Esophagus mucosa (tissue), 1 donor: Measurements from ENCODE around the gene EIF5. TPM values are rescaled to one million over a fixed set of nuclear protein-coding genes. Genes with fewer than 3 reads are reported as not detected.
A peak's percentile ranks its signal among the peaks of the same experiment; 100 is the strongest.

Source experiments
- ATAC-seq: fragments of 200-7000 bp; cut with Tn5 transposase; one replicate; pipeline ENCODE4 v1.9.1; 2020
- total RNA-seq: library from RNA; stranded (reverse); gene quantifications from one replicate; pipeline ENCODE4 v1.2.4, GENCODE V29; 2023
- donor health status: DM: yes; HTN: yes; CAD: no.

EIF5 gene
- total RNA-seq, 1 donor from 2014 or later, result 253 TPM

- ATAC-seq, result peak; percentile 98
Observed at GRCh38 chr14:103372552-103373304, 38.7 kb downstream of the EIF5 start.

- no peak for ATAC-seq
Observed at GRCh38 chr14:103374121-103374520, 40.1 kb downstream of the EIF5 start.

- peak; percentile 80 for ATAC-seq
Observed at GRCh38 chr14:103377522-103378037, 43.5 kb downstream of the EIF5 start.

GRCh38 chr14:103378038-103378854 lies 44.2 kb downstream of the EIF5 start:
- ATAC-seq, result no peak

GRCh38 chr14:103380719-103381377 lies 46.8 kb downstream of the EIF5 start:
- no peak for ATAC-seq

GRCh38 chr14:103382376-103382775 lies 48.3 kb downstream of the EIF5 start:
- ATAC-seq, result no peak

GRCh38 chr14:103384450-103385151 lies 50.6 kb downstream of the EIF5 start:
- no peak for ATAC-seq

- ATAC-seq, result peak; percentile 93
Observed at GRCh38 chr14:103385152-103385928, 51.3 kb downstream of the EIF5 start, which contains the start of gene MARK3. Gene MARK3 (plus strand): TSS chr14:103385415. CDS start chr14:103386030, 615 bp downstream.

GRCh38 chr14:103385929-103386712 lies 52.1 kb downstream of the EIF5 start:
- ATAC-seq, result peak; percentile 27

- ATAC-seq, result no peak
Observed at GRCh38 chr14:103386713-103387329, 52.8 kb downstream of the EIF5 start.

GRCh38 chr14:103388664-103389063 lies 54.6 kb downstream of the EIF5 start:
- ATAC-seq, result no peak

- ATAC-seq, result no peak
Observed at GRCh38 chr14:103390605-103391004, 56.6 kb downstream of the EIF5 start.

GRCh38 chr14:103391048-103391447 lies 57.0 kb downstream of the EIF5 start:
- no peak for ATAC-seq

GRCh38 chr14:103392106-103392505 lies 58.1 kb downstream of the EIF5 start:
- no peak for ATAC-seq

- no peak for ATAC-seq
Observed at GRCh38 chr14:103392572-103392971, 58.5 kb downstream of the EIF5 start.

- no peak for ATAC-seq
Observed at GRCh38 chr14:103393070-103393469, 59.0 kb downstream of the EIF5 start.

GRCh38 chr14:103393676-103394626 lies 59.9 kb downstream of the EIF5 start:
- ATAC-seq, result peak; percentile 37
